HepG2 (cell line): Measurements from ENCODE around the gene PROC. TPM values are rescaled to one million over a fixed set of nuclear protein-coding genes. Genes with fewer than 3 reads are reported as not detected.
A peak's percentile ranks its signal among the peaks of the same experiment; 100 is the strongest.

ENCODE experiments used
- GABPB1 ChIP-seq: IDR thresholded peaks from 2 replicates; pipeline ENCODE4 v1.6.1; 2016; ENCODE audit warnings: mild to moderate bottlenecking, missing genetic modification reagents, moderate library complexity, missing compliant biosample characterization
- GLI4 ChIP-seq: sonication (generic); formaldehyde crosslinking; IDR thresholded peaks from 2 replicates; pipeline ENCODE4 v1.5.1; 2020; ENCODE audit warnings: missing genetic modification reagents, mild to moderate bottlenecking, moderate library complexity, borderline replicate concordance
- HMG20A ChIP-seq: IDR thresholded peaks from 2 replicates; pipeline ENCODE4 v1.6.1; 2016; ENCODE audit warnings: borderline replicate concordance
- POLR2A ChIP-seq, 2 experiments: IDR thresholded peaks; 2 replicates each; pipeline ENCODE4 v1.6.1; 2011; ENCODE audit warnings: low read depth in 2 of 2, low read length in 2 of 2, mild to moderate bottlenecking in 1 of 2, moderate library complexity in 1 of 2; ENCODE audit not compliant: insufficient read depth in 1 of 2
- ZKSCAN5 ChIP-seq: sonication (generic); formaldehyde crosslinking; IDR thresholded peaks from 2 replicates; pipeline ENCODE4 v1.5.1; 2020; ENCODE audit warnings: mild to moderate bottlenecking, missing genetic modification reagents
- ZMAT3 ChIP-seq: sonication (generic); formaldehyde crosslinking; conservative IDR thresholded peaks from 2 replicates; pipeline ENCODE4 v1.7.0; 2021; ENCODE audit warnings: missing genetic modification reagents
- ZMYM2 ChIP-seq: sonication (generic); formaldehyde crosslinking; IDR thresholded peaks from 2 replicates; pipeline ENCODE4 v1.8.0; 2022; ENCODE audit warnings: mild to moderate bottlenecking, missing genetic modification reagents
- ZNF235 ChIP-seq: sonication (generic); formaldehyde crosslinking; IDR thresholded peaks from 2 replicates; pipeline ENCODE4 v1.8.1; 2023; ENCODE audit warnings: mild to moderate bottlenecking, missing genetic modification reagents, borderline replicate concordance
- polyA plus RNA-seq, 8 experiments: library from polyadenylated mRNA; depleted of rRNA in 3 of 8; stranded (reverse) in 7 of 8; unstranded in 1 of 8; fragments of >200 nt; fragmentation: Illumina TruSeq in 4 of 8; extraction: Trizol in 4 of 8; gene quantifications; 2 replicates each; pipeline versions ENCODE4 v1.2.1 to v1.2.3, GENCODE V29; 2011 to 2016; ENCODE audit warnings: low read depth in 4 of 8, missing spikeins in 1 of 8, mixed read lengths in 1 of 8; ENCODE audit not compliant: insufficient read depth in 1 of 8
- total RNA-seq, 5 experiments: library from RNA; depleted of rRNA; stranded (reverse); fragments of >200 nt; fragmentation: Illumina TruSeq; extraction: Trizol; gene quantifications; 2 replicates each; pipeline ENCODE4 v1.2.3, GENCODE V29; 2016; ENCODE audit warnings: low read depth in 1 of 5
- TF ChIP-seq, protein P1 (sequence below), 2 experiments: fragments of 450-650 bp in 1 of 2; sonication (generic) in 1 of 2; formaldehyde crosslinking in 1 of 2; IDR thresholded peaks; 2 replicates each; pipeline versions ENCODE4 v1.6.1 to v1.8.0; 2016 to 2022; ENCODE audit warnings: antibody characterized with exemption in 1 of 2, mild to moderate bottlenecking in 1 of 2, missing genetic modification reagents in 1 of 2
- TF ChIP-seq, protein P2 (sequence below): sonication (generic); formaldehyde crosslinking; IDR thresholded peaks from 2 replicates; pipeline ENCODE4 v1.5.0; 2020; ENCODE audit warnings: mild to moderate bottlenecking, missing genetic modification reagents

The PROC gene
- total and polyA plus RNA-seq, 2 of the 13 experiments (the other 11 are each of a cell fraction or from before 2014, with no cell fraction given) = 134 to 185 TPM

GRCh38 chr2:127386764-127387654 lies 31.2 kb upstream of the PROC start (continued):
- TF ChIP-seq, protein P1, sequence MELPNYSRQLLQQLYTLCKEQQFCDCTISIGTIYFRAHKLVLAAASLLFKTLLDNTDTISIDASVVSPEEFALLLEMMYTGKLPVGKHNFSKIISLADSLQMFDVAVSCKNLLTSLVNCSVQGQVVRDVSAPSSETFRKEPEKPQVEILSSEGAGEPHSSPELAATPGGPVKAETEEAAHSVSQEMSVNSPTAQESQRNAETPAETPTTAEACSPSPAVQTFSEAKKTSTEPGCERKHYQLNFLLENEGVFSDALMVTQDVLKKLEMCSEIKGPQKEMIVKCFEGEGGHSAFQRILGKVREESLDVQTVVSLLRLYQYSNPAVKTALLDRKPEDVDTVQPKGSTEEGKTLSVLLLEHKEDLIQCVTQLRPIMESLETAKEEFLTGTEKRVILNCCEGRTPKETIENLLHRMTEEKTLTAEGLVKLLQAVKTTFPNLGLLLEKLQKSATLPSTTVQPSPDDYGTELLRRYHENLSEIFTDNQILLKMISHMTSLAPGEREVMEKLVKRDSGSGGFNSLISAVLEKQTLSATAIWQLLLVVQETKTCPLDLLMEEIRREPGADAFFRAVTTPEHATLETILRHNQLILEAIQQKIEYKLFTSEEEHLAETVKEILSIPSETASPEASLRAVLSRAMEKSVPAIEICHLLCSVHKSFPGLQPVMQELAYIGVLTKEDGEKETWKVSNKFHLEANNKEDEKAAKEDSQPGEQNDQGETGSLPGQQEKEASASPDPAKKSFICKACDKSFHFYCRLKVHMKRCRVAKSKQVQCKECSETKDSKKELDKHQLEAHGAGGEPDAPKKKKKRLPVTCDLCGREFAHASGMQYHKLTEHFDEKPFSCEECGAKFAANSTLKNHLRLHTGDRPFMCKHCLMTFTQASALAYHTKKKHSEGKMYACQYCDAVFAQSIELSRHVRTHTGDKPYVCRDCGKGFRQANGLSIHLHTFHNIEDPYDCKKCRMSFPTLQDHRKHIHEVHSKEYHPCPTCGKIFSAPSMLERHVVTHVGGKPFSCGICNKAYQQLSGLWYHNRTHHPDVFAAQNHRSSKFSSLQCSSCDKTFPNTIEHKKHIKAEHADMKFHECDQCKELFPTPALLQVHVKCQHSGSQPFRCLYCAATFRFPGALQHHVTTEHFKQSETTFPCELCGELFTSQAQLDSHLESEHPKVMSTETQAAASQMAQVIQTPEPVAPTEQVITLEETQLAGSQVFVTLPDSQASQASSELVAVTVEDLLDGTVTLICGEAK (IDR thresholded peaks at IDR 0.05) = no peak
- TF ChIP-seq, protein P1 (CRISPR knock-in tag; IDR thresholded peaks at IDR 0.05) = no peak; the same call in 1 of the 2 replicates
- TF ChIP-seq ZMYM2 (CRISPR knock-in tag) (no peak), POLR2A (IDR thresholded peaks at IDR 0.05; ENCODE audit: insufficient read depth in 1 of 2, low read depth in 2 of 2, low read length in 2 of 2) (peak; percentile 49 to 68), ZKSCAN5 (CRISPR knock-in tag) (no peak), ZNF235 (CRISPR knock-in tag) (0 out of 2 replicates have a peak, but pooled peaks have one; percentile 78), ZMAT3 (CRISPR knock-in tag) (no peak), GABPB1 (CRISPR knock-in tag) (0 out of 2 replicates have a peak, but pooled peaks have one; percentile 36), GLI4 (CRISPR knock-in tag) (no peak), HMG20A (CRISPR knock-in tag) (0 out of 2 replicates have a peak, but pooled peaks have one; percentile 15)
- TF ChIP-seq, protein P2, sequence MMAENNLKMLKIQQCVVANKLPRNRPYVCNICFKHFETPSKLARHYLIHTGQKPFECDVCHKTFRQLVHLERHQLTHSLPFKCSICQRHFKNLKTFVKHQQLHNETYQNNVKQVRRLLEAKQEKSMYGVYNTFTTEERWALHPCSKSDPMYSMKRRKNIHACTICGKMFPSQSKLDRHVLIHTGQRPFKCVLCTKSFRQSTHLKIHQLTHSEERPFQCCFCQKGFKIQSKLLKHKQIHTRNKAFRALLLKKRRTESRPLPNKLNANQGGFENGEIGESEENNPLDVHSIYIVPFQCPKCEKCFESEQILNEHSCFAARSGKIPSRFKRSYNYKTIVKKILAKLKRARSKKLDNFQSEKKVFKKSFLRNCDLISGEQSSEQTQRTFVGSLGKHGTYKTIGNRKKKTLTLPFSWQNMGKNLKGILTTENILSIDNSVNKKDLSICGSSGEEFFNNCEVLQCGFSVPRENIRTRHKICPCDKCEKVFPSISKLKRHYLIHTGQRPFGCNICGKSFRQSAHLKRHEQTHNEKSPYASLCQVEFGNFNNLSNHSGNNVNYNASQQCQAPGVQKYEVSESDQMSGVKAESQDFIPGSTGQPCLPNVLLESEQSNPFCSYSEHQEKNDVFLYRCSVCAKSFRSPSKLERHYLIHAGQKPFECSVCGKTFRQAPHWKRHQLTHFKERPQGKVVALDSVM (CRISPR knock-in tag) = peak; percentile 11; the same call in 1 of the 2 replicates
